Small intestine (tissue), 7 donors: Measurements from ENCODE around the gene SYTL3. TPM values are rescaled to one million over a fixed set of nuclear protein-coding genes. Genes with fewer than 3 reads are reported as not detected.

Source experiments
- DNase-seq, 2 donors: peaks; one replicate each; pipeline versions ENCODE4 v3.0.0 to v3.0.0-alpha.2; 2013
- FAIRE-seq: peaks from 2 replicates; lab custom pipeline; 2012; peaks lifted over from hg19 to GRCh38; lab: Jason Lieb, UNC
- H3K27ac ChIP-seq, 3 donors: one replicate each; pipeline ENCODE4 v1.5.1; 2013; ENCODE audit warnings: low read length in 2 of 3, mild to moderate bottlenecking in 2 of 3, control low read depth in 1 of 3, inconsistent platforms in 1 of 3, low read depth in 1 of 3, moderate library complexity in 1 of 3
- H3K27me3 ChIP-seq, 3 donors: one replicate each; pipeline ENCODE4 v1.6.1; 2013; ENCODE audit warnings: low read length in 3 of 3, inconsistent platforms in 1 of 3; ENCODE audit not compliant: control insufficient read depth in 3 of 3, insufficient read depth in 3 of 3
- H3K36me3 ChIP-seq, 3 donors: one replicate each; pipeline ENCODE4 v1.6.1; 2013; ENCODE audit warnings: low read length in 3 of 3, inconsistent platforms in 1 of 3, low read depth in 1 of 3, mild to moderate bottlenecking in 1 of 3, moderate library complexity in 1 of 3; ENCODE audit not compliant: control insufficient read depth in 3 of 3, insufficient read depth in 2 of 3
- H3K4me1 ChIP-seq, 3 donors: one replicate each; pipeline ENCODE4 v1.6.1; 2013; ENCODE audit warnings: low read length in 2 of 3, inconsistent platforms in 1 of 3, low read depth in 1 of 3, mild to moderate bottlenecking in 1 of 3, moderate library complexity in 1 of 3; ENCODE audit not compliant: control insufficient read depth in 3 of 3, insufficient read depth in 2 of 3
- H3K4me3 ChIP-seq, 3 donors: one replicate each; pipeline ENCODE4 v1.5.1; 2013; ENCODE audit warnings: low read length in 3 of 3, control low read depth in 1 of 3, inconsistent platforms in 1 of 3, low read depth in 1 of 3, mild to moderate bottlenecking in 1 of 3, moderate library complexity in 1 of 3
- H3K9me3 ChIP-seq, 2 donors: one replicate each; pipeline ENCODE4 v1.6.1; 2013; ENCODE audit warnings: low read depth in 1 of 2, low read length in 1 of 2; ENCODE audit not compliant: control insufficient read depth in 2 of 2, insufficient read depth in 1 of 2
- WGBS, 3 donors: extraction: QIAGEN DNeasy Blood & Tissue Kit; methylation state at CpG; one replicate each; pipeline ENCODE4 v1.1.7; 2013; 5-methylcytosine and 5-hydroxymethylcytosine counted together
- polyA plus RNA-seq, 4 donors: library from polyadenylated mRNA; stranded (reverse) in 3 of 4; unstranded in 1 of 4; fragments of 200-250 nt in 3 of 4; fragments of 120-200 nt in 1 of 4; gene quantifications; one replicate each; pipeline versions ENCODE4 v1.2.1 to v1.2.3, GENCODE V29; 2013
- donor health status: healthy with polysubstance abuse.
- donor health status: control.
- donor health status: control.
- donor health status: Bipolar disorder and iron deficiency.
- donor health status: healthy.

The SYTL3 gene
- polyA plus RNA-seq, 4 donors, result 2.9 to 5.7 (median 4.4) TPM

- no peak for DNase-seq
- 47 to 86% (median 77%) methylated on average over 11 of the region's 11 CpGs for WGBS, 3 donors
These were observed 104.9 kb downstream of the SYTL3 start for GRCh38 chr6:158754738-158755137.

GRCh38 chr6:158755636-158756035, 105.8 kb downstream of the SYTL3 start:
- WGBS, 3 donors, result 94 to 99% (median 98%) methylated on average over 13 of the region's 13 CpGs
- Histone ChIP-seq H3K9me3 (peaks cover 0 to 2% of the 10 kb centered on the region in 2 donors), H3K36me3 (peaks cover 0 to 10% (median 2%) of the 10 kb centered on the region in 3 donors), H3K4me3 (no peak overlapping the region), H3K27me3 (no peaks in the 10 kb centered on the region), H3K27ac (no peak overlapping the region), H3K4me1 (peaks cover 0 to 32% (median 2%) of the 10 kb centered on the region in 3 donors)
- DNase-seq (no peak), FAIRE-seq (no peak)

More at GRCh38 chr6:158754738-158755137, 104.9 kb downstream of the SYTL3 start:
- peaks cover 0 to 5% of the 10 kb centered on the region in 2 donors for H3K9me3 ChIP-seq
- no peak overlapping the region for H3K27ac ChIP-seq
- H3K4me1 ChIP-seq, result peaks cover 0 to 32% (median 2%) of the 10 kb centered on the region in 3 donors
- H3K36me3 ChIP-seq, result peaks cover 0 to 10% (median 0%) of the 10 kb centered on the region in 3 donors
- no peak overlapping the region for H3K4me3 ChIP-seq
- no peaks in the 10 kb centered on the region for H3K27me3 ChIP-seq
- no peak for FAIRE-seq

- Histone ChIP-seq H3K27ac (no peak overlapping the region), H3K27me3 (no peaks in the 10 kb centered on the region), H3K36me3 (peaks cover 0 to 9% (median 2%) of the 10 kb centered on the region in 3 donors), H3K9me3 (no peaks in the 10 kb centered on the region), H3K4me1 (peaks cover 0 to 29% (median 0%) of the 10 kb centered on the region in 3 donors), H3K4me3 (no peak overlapping the region)
- WGBS, 3 donors, result 88 to 95% (median 90%) methylated on average over 9 of the region's 9 CpGs
- no peak for FAIRE-seq
- DNase-seq, result no peak
These were observed 106.3 kb downstream of the SYTL3 start for GRCh38 chr6:158756126-158756525.

- H3K9me3 ChIP-seq, result peaks cover 0 to 9% of the 10 kb centered on the region in 2 donors
- no peaks in the 10 kb centered on the region for H3K27me3 ChIP-seq
- H3K4me3 ChIP-seq, result no peak overlapping the region
- no peak overlapping the region for H3K27ac ChIP-seq
- DNase-seq (no peak), FAIRE-seq (no peak)
- H3K4me1 ChIP-seq, result peaks cover 0 to 20% (median 0%) of the 10 kb centered on the region in 3 donors
- 92% methylated on average over 24 to 25 of the region's 25 CpGs for WGBS, 3 donors
- H3K36me3 ChIP-seq, result peaks cover 0 to 9% (median 2%) of the 10 kb centered on the region in 3 donors
These were observed 107.3 kb downstream of the SYTL3 start for GRCh38 chr6:158756977-158757752.

- H3K4me1 ChIP-seq, result peaks cover 0 to 17% (median 0%) of the 10 kb centered on the region in 3 donors
- no peak overlapping the region for H3K4me3 ChIP-seq
- H3K36me3 ChIP-seq, result peaks cover 0 to 10% (median 2%) of the 10 kb centered on the region in 3 donors
- 85 to 92% (median 87%) methylated on average over 9 of the region's 9 CpGs for WGBS, 3 donors
- FAIRE-seq, result no peak
- DNase-seq, result no peak
- peaks cover 0 to 14% of the 10 kb centered on the region in 2 donors for H3K9me3 ChIP-seq
- H3K27ac ChIP-seq, result no peak overlapping the region
- H3K27me3 ChIP-seq, result no peaks in the 10 kb centered on the region
These were observed 107.9 kb downstream of the SYTL3 start for GRCh38 chr6:158757753-158758090.

GRCh38 chr6:158758451-158758860, 108.6 kb downstream of the SYTL3 start:
- Histone ChIP-seq H3K4me1 (peaks cover 0 to 18% (median 0%) of the 10 kb centered on the region in 3 donors), H3K27me3 (no peaks in the 10 kb centered on the region), H3K27ac (no peak overlapping the region), H3K9me3 (peaks cover 0 to 16% of the 10 kb centered on the region in 2 donors), H3K36me3 (peaks cover 0 to 15% (median 2%) of the 10 kb centered on the region in 3 donors), H3K4me3 (no peak overlapping the region)
- FAIRE-seq, result no peak
- DNase-seq, result no peak
- 67 to 72% (median 69%) methylated on average over 9 of the region's 9 CpGs for WGBS, 3 donors

GRCh38 chr6:158758941-158759479, 109.2 kb downstream of the SYTL3 start:
- peaks cover 0 to 22% (median 0%) of the 10 kb centered on the region in 3 donors for H3K4me1 ChIP-seq
- WGBS, 3 donors, result 46 to 88% (median 67%) methylated on average over 18 of the region's 18 CpGs
- peaks cover 0 to 17% (median 4%) of the 10 kb centered on the region in 3 donors for H3K36me3 ChIP-seq
- no peaks in the 10 kb centered on the region for H3K27me3 ChIP-seq
- DNase-seq (no peak), FAIRE-seq (no peak)
- no peak overlapping the region for H3K4me3 ChIP-seq
- H3K27ac ChIP-seq, result no peak overlapping the region
- peaks cover 0 to 16% of the 10 kb centered on the region in 2 donors for H3K9me3 ChIP-seq

- peaks cover 4 to 28% (median 8%) of the 10 kb centered on the region in 3 donors for H3K36me3 ChIP-seq
- no peak overlapping the region for H3K27ac ChIP-seq
- DNase-seq, result no peak
- peaks cover 0 to 16% of the 10 kb centered on the region in 2 donors for H3K9me3 ChIP-seq
- no peaks in the 10 kb centered on the region for H3K27me3 ChIP-seq
- peaks cover 0 to 23% (median 0%) of the 10 kb centered on the region in 3 donors for H3K4me1 ChIP-seq
- 82 to 89% (median 88%) methylated on average over 7 of the region's 7 CpGs for WGBS, 3 donors
- no peak for FAIRE-seq
- no peak overlapping the region for H3K4me3 ChIP-seq
These were observed 110.2 kb downstream of the SYTL3 start for GRCh38 chr6:158759966-158760617.
